ENCODE measurements around the gene CAMKMT. TPM values are rescaled to one million over a fixed set of nuclear protein-coding genes. Genes with fewer than 3 reads are reported as not detected.

CAMKMT gene
- total RNA-seq, 4 donors from 2014 or later, result 2.6 to 9.5 (median 5.2) TPM

DNA sequence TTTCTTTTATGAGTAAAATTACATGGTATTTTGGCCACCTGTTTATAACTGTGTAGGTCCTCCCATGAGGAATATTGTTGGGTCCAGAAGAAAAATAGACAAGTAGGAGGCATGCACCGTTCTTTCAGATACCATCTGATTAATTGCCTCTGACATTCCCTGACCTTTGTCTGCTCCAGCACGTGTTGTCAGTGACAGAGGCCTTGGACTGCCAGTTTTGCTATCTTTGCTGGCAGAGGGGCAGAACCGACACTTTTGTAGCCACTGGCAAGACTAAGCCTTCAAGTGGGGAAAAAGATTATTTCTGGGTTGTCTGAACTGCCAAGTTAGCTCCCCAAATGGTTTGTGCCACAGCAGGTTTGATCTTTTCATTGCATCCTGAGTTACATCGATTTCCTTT, 276.9 kb downstream of the CAMKMT start:
- Histone ChIP-seq H3K27ac (no peak overlapping the region), H3K9me3 (no peaks in the 10 kb centered on the region), H3K27me3 (no peaks in the 10 kb centered on the region), H3K36me3 (no peaks in the 10 kb centered on the region), H3K4me3 (no peak overlapping the region), H3K4me1 (no peaks in the 10 kb centered on the region)
- TF ChIP-seq POLR2A (IDR thresholded peaks at IDR 0.05), result no peak
- TF ChIP-seq, protein P1, sequence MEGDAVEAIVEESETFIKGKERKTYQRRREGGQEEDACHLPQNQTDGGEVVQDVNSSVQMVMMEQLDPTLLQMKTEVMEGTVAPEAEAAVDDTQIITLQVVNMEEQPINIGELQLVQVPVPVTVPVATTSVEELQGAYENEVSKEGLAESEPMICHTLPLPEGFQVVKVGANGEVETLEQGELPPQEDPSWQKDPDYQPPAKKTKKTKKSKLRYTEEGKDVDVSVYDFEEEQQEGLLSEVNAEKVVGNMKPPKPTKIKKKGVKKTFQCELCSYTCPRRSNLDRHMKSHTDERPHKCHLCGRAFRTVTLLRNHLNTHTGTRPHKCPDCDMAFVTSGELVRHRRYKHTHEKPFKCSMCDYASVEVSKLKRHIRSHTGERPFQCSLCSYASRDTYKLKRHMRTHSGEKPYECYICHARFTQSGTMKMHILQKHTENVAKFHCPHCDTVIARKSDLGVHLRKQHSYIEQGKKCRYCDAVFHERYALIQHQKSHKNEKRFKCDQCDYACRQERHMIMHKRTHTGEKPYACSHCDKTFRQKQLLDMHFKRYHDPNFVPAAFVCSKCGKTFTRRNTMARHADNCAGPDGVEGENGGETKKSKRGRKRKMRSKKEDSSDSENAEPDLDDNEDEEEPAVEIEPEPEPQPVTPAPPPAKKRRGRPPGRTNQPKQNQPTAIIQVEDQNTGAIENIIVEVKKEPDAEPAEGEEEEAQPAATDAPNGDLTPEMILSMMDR (IDR thresholded peaks at IDR 0.05 in 4 of 5, conservative IDR thresholded peaks at IDR 0.05 in 1 of 5), result no peak
- intact Hi-C loops (cut with DNase I; ENCODE audit: low total_unique reads) (no loop called here), in situ Hi-C loops (cut with MboI; ENCODE audit: low sequenced_read_pairs in 4 of 4) (no loop called here)
- ATAC-seq (no peak), DNase-seq (no peak)

DNA sequence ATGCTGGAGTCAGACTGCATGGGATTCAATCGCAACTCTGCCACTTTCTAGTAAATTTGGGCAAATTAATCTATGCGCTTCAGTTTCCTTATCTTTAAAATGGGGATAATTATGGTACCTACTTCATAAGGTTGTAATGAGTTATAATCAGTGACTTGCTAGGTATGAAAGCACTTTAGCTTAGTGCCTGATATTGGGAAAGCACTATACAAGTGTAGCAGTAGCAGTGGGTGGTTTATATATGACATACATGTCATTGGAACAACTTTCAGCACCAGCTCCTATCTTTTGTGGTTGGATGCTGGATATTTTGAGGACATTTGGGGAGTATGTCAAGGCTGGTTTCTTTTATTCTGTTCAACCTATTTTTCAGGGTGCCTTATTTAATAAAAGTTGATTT, 277.7 kb downstream of the CAMKMT start:
- no peak overlapping the region for H3K27ac ChIP-seq
- intact Hi-C loops (cut with DNase I; ENCODE audit: low total_unique reads), result no loop called here
- no peak for DNase-seq
- in situ Hi-C loops (cut with MboI; ENCODE audit: low sequenced_read_pairs in 4 of 4), result no loop called here
- no peaks in the 10 kb centered on the region for H3K4me1 ChIP-seq
- H3K9me3 ChIP-seq, result no peaks in the 10 kb centered on the region
- ATAC-seq, result no peak
- TF ChIP-seq, protein P1 (IDR thresholded peaks at IDR 0.05 in 4 of 5, conservative IDR thresholded peaks at IDR 0.05 in 1 of 5), result no peak
- no peak for TF ChIP-seq POLR2A (IDR thresholded peaks at IDR 0.05)
- no peaks in the 10 kb centered on the region for H3K27me3 ChIP-seq
- no peak overlapping the region for H3K4me3 ChIP-seq
- H3K36me3 ChIP-seq, result no peaks in the 10 kb centered on the region

- no peak for DNase-seq
- intact Hi-C loops (cut with DNase I; ENCODE audit: low total_unique reads), result no loop called here
- TF ChIP-seq, protein P1 (IDR thresholded peaks at IDR 0.05 in 4 of 5, conservative IDR thresholded peaks at IDR 0.05 in 1 of 5), result no peak
- no peak for TF ChIP-seq POLR2A (IDR thresholded peaks at IDR 0.05)
Observed at GRCh38 chr2:44642123-44642857, 280.5 kb downstream of the CAMKMT start.

DNA sequence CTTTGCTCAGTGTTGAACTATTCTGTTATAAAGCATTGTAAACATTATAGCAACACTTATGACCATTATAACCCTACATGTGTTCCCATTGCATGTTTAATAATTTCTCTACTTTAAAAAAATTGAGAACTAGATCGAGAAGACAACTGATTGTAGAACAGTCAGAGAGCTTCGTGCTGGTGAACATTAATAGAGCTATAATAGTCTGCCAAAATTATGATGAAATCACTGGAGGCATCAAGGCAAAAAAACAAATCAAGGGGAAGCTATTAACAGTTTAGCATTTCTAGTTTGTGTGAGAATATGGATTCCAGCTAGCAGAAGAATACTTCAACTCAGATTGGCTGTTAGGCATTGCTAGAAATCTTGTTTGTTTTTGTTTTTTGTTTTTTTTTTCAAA, 284.2 kb downstream of the CAMKMT start:
- Histone ChIP-seq H3K4me1 (no peaks in the 10 kb centered on the region), H3K27me3 (no peaks in the 10 kb centered on the region), H3K4me3 (no peak overlapping the region), H3K9me3 (no peaks in the 10 kb centered on the region), H3K27ac (no peak overlapping the region), H3K36me3 (no peaks in the 10 kb centered on the region)
- intact Hi-C loops (cut with DNase I; ENCODE audit: low total_unique reads) (no loop called here), in situ Hi-C loops (cut with MboI; ENCODE audit: low sequenced_read_pairs in 4 of 4) (no loop called here)
- DNase-seq (no peak), ATAC-seq (no peak)
- TF ChIP-seq, protein P1 (IDR thresholded peaks at IDR 0.05 in 4 of 5, conservative IDR thresholded peaks at IDR 0.05 in 1 of 5), result no peak
- no peak for TF ChIP-seq POLR2A (IDR thresholded peaks at IDR 0.05)

More at GRCh38 chr2:44642123-44642857, 280.5 kb downstream of the CAMKMT start:
- Histone ChIP-seq H3K27me3 (no peaks in the 10 kb centered on the region), H3K9me3 (no peaks in the 10 kb centered on the region), H3K36me3 (no peaks in the 10 kb centered on the region), H3K4me1 (no peaks in the 10 kb centered on the region), H3K27ac (no peak overlapping the region), H3K4me3 (no peak overlapping the region)
- ATAC-seq, result no peak
- in situ Hi-C loops (cut with MboI; ENCODE audit: low sequenced_read_pairs in 4 of 4), result no loop called here

GRCh38 chr2:44649381-44649780, 287.6 kb downstream of the CAMKMT start:
- DNase-seq, result no peak
- intact Hi-C loops (cut with DNase I; ENCODE audit: low total_unique reads) (no loop called here), in situ Hi-C loops (cut with MboI; ENCODE audit: low sequenced_read_pairs in 4 of 4) (no loop called here)
- TF ChIP-seq, protein P1 (IDR thresholded peaks at IDR 0.05 in 4 of 5, conservative IDR thresholded peaks at IDR 0.05 in 1 of 5), result no peak
- TF ChIP-seq POLR2A (IDR thresholded peaks at IDR 0.05), result no peak
- H3K4me3 ChIP-seq, result no peak overlapping the region
- H3K9me3 ChIP-seq, result no peaks in the 10 kb centered on the region
- H3K27me3 ChIP-seq, result no peaks in the 10 kb centered on the region
- no peak for ATAC-seq
- no peaks in the 10 kb centered on the region for H3K4me1 ChIP-seq
- H3K27ac ChIP-seq, result no peak overlapping the region
- H3K36me3 ChIP-seq, result no peaks in the 10 kb centered on the region

Data from gastrocnemius medialis (tissue), 4 donors.